ENCODE data around the gene FXN.

GRCh38 chr9:69118656-69119055 lies 83.1 kb downstream of the FXN start:
- TF ChIP-seq POLR2A (IDR thresholded peaks at IDR 0.05) (no peak), EP300 (IDR thresholded peaks at IDR 0.05) (no peak)
- TF ChIP-seq, protein P1, sequence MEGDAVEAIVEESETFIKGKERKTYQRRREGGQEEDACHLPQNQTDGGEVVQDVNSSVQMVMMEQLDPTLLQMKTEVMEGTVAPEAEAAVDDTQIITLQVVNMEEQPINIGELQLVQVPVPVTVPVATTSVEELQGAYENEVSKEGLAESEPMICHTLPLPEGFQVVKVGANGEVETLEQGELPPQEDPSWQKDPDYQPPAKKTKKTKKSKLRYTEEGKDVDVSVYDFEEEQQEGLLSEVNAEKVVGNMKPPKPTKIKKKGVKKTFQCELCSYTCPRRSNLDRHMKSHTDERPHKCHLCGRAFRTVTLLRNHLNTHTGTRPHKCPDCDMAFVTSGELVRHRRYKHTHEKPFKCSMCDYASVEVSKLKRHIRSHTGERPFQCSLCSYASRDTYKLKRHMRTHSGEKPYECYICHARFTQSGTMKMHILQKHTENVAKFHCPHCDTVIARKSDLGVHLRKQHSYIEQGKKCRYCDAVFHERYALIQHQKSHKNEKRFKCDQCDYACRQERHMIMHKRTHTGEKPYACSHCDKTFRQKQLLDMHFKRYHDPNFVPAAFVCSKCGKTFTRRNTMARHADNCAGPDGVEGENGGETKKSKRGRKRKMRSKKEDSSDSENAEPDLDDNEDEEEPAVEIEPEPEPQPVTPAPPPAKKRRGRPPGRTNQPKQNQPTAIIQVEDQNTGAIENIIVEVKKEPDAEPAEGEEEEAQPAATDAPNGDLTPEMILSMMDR (IDR thresholded peaks at IDR 0.05), result no peak
